OCI-LY1 (cell line): ENCODE measurements around the gene UNC5A.

Experiments used
- H2AFZ ChIP-seq: fragments of 200-600 bp; sonication (generic), shearing (Covaris generic); 2 replicates; pipeline ENCODE4 v1.6.0; 2014; ENCODE audit warnings: antibody characterized with exemption, mild to moderate bottlenecking, low read length
- H3F3A ChIP-seq: fragments of 200-600 bp; sonication (generic), shearing (Covaris generic); 2 replicates; pipeline ENCODE4 v1.6.0; 2014; ENCODE audit warnings: mild to moderate bottlenecking, antibody characterized with exemption, low read length, moderate library complexity; ENCODE audit not compliant: insufficient read depth
- H3K27ac ChIP-seq: fragments of 200-600 bp; sonication (generic); 2 replicates; pipeline ENCODE4 v1.5.1; 2014; ENCODE audit warnings: low read length, mixed run types, mild to moderate bottlenecking, low read depth; ENCODE audit not compliant: poor library complexity, severe bottlenecking
- H3K27me3 ChIP-seq: fragments of 200-600 bp; sonication (generic); 2 replicates; pipeline ENCODE4 v1.6.0; 2014; ENCODE audit warnings: antibody characterized with exemption, mild to moderate bottlenecking, low read length, moderate library complexity; ENCODE audit not compliant: insufficient read depth
- H3K36me3 ChIP-seq: fragments of 200-600 bp; sonication (generic); 2 replicates; pipeline ENCODE4 v1.6.1; 2014; ENCODE audit warnings: mild to moderate bottlenecking, antibody characterized with exemption, low read length, moderate library complexity, mixed read lengths; ENCODE audit not compliant: insufficient read depth
- H3K4me1 ChIP-seq: fragments of 200-600 bp; sonication (generic); 2 replicates; pipeline ENCODE4 v1.5.1; 2014; ENCODE audit warnings: mild to moderate bottlenecking, low read length, moderate library complexity; ENCODE audit not compliant: insufficient read depth, severe bottlenecking
- H3K4me2 ChIP-seq: fragments of 200-600 bp; sonication (generic), shearing (Covaris generic); 2 replicates; pipeline ENCODE4 v1.6.1; 2014; ENCODE audit warnings: low read length
- H3K4me3 ChIP-seq: fragments of 200-600 bp; sonication (generic); 2 replicates; pipeline ENCODE4 v1.5.1; 2014; ENCODE audit warnings: low read length, low read depth, mild to moderate bottlenecking, mixed read lengths; ENCODE audit not compliant: poor library complexity, severe bottlenecking
- H3K79me2 ChIP-seq: fragments of 200-600 bp; shearing (Covaris generic); 2 replicates; pipeline ENCODE4 v1.6.1; 2016; ENCODE audit warnings: mixed run types, low read length, mixed read lengths; ENCODE audit not compliant: insufficient read depth
- H3K9ac ChIP-seq: fragments of 200-600 bp; sonication (generic), shearing (Covaris generic); 2 replicates; pipeline ENCODE4 v1.6.1; 2014; ENCODE audit warnings: mild to moderate bottlenecking, low read length, mixed read lengths
- H3K9me2 ChIP-seq: fragments of 200-600 bp; sonication (generic), shearing (Covaris generic); 2 replicates; pipeline ENCODE4 v1.6.1; 2014; ENCODE audit warnings: low read depth, mild to moderate bottlenecking, low read length, mixed read lengths
- H3K9me3 ChIP-seq: fragments of 200-600 bp; shearing (Covaris generic); 2 replicates; pipeline ENCODE4 v1.6.1; 2014; ENCODE audit warnings: low read length, mixed read lengths
- H4K20me1 ChIP-seq: fragments of 200-600 bp; sonication (generic), shearing (Covaris generic); 2 replicates; pipeline ENCODE4 v1.6.0; 2016; ENCODE audit warnings: mild to moderate bottlenecking, low read length; ENCODE audit not compliant: insufficient read depth
- EZH2 ChIP-seq: fragments of 200-600 bp; sonication (generic), shearing (Covaris generic); IDR thresholded peaks from 2 replicates; pipeline ENCODE4 v1.8.0; 2017; ENCODE audit warnings: borderline replicate concordance, mixed run types, mild to moderate bottlenecking, antibody characterized with exemption, low read length, moderate library complexity, mixed read lengths
- TF ChIP-seq, protein P1 (sequence below): fragments of 200-600 bp; sonication (generic), shearing (Covaris generic); IDR thresholded peaks from 2 replicates; pipeline ENCODE4 v1.5.1; 2017; ENCODE audit warnings: mild to moderate bottlenecking, antibody characterized with exemption, low read length, moderate library complexity, mixed read lengths

UNC5A gene

DNA sequence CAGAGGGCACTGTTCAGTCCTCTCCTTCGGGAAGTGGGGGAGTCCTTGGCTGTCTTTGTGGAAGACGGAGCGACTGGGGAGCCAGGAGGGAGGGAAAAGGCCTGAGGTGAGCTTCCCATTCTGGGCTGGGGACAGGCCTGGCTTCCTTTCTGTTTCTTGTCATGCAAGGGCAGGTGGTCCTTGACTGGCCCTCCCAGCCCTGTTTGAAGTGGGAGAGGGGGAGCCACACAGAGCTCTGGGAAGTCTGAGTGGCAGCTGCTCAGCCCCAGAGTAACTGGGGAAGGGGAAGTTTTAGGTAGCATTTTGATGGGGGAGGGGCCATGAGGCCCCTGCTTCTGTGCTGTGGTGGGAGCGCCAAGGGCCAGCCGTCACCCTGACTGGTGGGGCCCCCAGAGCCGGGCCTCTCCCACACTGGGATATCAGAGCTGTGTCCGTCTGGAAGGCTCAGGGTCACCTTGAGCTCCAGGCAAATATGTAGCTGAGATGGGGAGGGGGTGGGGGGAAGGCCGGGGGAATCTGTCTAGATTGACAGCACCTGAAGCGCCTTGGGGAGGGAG, 6.5 kb downstream of the UNC5A start:
- Histone ChIP-seq H3K4me3 (no peak overlapping the region), H3K27me3 (0 out of 2 replicates have a peak, but pooled peaks cover 10% of the 10 kb centered on the region), H3K27ac (no peak overlapping the region)

DNA sequence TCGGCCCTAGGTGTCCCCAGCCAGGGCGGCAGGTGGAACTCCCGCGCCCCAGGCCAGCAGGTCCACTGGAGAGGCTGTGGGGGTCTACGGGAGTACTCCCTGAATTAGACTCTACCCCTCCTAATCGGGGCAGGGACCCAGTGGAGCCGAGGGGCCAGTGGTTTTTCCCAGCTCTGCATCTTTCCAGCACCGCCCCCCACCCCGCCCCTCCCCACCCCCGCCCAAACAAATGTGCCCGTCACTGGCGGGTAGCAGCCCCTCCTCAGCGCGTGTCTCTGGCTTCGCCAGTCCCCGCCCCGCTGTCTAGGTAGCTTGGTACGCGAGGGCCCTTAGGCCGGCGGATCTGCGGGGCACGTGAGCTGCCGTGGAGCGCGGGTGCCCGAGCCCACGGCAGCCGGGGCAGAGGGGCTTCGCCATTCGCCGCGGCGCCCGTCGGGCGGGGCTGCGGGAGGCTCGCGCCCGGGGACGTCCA, 7.0 kb downstream of the UNC5A start:
- H3K9me3 ChIP-seq, result no peaks in the 10 kb centered on the region
- no peak overlapping the region for H3K9ac ChIP-seq
- peak overlapping the region; percentile 50 for H3K4me2 ChIP-seq
- no peak overlapping the region for H2AFZ ChIP-seq
- no peaks in the 10 kb centered on the region for H3K36me3 ChIP-seq
- H3K9me2 ChIP-seq, result no peaks in the 10 kb centered on the region
- TF ChIP-seq, protein P1, sequence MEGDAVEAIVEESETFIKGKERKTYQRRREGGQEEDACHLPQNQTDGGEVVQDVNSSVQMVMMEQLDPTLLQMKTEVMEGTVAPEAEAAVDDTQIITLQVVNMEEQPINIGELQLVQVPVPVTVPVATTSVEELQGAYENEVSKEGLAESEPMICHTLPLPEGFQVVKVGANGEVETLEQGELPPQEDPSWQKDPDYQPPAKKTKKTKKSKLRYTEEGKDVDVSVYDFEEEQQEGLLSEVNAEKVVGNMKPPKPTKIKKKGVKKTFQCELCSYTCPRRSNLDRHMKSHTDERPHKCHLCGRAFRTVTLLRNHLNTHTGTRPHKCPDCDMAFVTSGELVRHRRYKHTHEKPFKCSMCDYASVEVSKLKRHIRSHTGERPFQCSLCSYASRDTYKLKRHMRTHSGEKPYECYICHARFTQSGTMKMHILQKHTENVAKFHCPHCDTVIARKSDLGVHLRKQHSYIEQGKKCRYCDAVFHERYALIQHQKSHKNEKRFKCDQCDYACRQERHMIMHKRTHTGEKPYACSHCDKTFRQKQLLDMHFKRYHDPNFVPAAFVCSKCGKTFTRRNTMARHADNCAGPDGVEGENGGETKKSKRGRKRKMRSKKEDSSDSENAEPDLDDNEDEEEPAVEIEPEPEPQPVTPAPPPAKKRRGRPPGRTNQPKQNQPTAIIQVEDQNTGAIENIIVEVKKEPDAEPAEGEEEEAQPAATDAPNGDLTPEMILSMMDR, result no peak
- no peak for TF ChIP-seq EZH2
- 0 out of 2 replicates have a peak, but pooled peaks cover 10% of the 10 kb centered on the region for H3K27me3 ChIP-seq
- no peaks in the 10 kb centered on the region for H3F3A ChIP-seq
- H3K4me1 ChIP-seq, result peaks cover 4% of the 10 kb centered on the region
- H3K79me2 ChIP-seq, result no peaks in the 10 kb centered on the region
- H3K27ac ChIP-seq, result no peak overlapping the region
- H3K4me3 ChIP-seq, result peak overlapping the region; percentile 42
- no peaks in the 10 kb centered on the region for H4K20me1 ChIP-seq

More for the DNA sequence above, 6.5 kb downstream of the UNC5A start:
- Histone ChIP-seq H4K20me1 (no peaks in the 10 kb centered on the region), H2AFZ (no peak overlapping the region), H3K36me3 (no peaks in the 10 kb centered on the region), H3F3A (no peaks in the 10 kb centered on the region), H3K9me2 (no peaks in the 10 kb centered on the region), H3K9ac (no peak overlapping the region), H3K9me3 (no peaks in the 10 kb centered on the region), H3K4me1 (peaks cover 4% of the 10 kb centered on the region), H3K4me2 (no peak overlapping the region), H3K79me2 (no peaks in the 10 kb centered on the region)
- TF ChIP-seq, protein P1, result no peak
- no peak for TF ChIP-seq EZH2

DNA sequence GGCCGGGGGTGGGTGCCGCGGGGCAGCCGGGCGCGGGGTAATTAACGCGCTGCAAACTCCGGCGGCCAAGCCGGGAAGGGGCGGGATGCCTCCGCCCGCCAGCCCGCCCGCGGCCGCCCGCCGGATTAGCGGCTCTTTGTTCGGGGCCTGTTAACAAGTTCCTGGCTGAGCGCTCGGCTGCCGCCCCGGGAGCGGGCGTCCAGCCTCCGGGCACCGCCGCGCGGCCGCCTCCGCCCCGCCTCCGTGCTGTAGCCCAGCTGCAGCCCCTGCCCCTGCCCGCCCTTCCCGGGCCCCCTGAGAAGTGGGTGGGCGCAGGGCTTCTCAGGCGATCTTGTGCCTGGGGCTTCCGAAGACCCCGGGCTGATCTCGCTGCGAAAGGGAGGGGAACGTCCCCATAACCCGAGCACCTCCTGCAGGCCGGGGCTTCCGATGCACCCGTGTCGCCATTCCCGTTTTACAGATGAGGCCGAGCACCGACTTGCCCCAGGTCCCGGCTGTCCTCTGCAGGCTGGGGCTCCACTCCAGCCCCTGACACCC, 7.5 kb downstream of the UNC5A start:
- Histone ChIP-seq H3K9me2 (no peaks in the 10 kb centered on the region), H3K4me3 (peak overlapping the region; percentile 42)
- TF ChIP-seq EZH2, result no peak
- TF ChIP-seq, protein P1, result peak; percentile 34; the same call in 1 of the 2 replicates

More for the DNA sequence above, 7.5 kb downstream of the UNC5A start:
- Histone ChIP-seq H3K36me3 (no peaks in the 10 kb centered on the region), H3K27ac (no peak overlapping the region), H3K4me1 (peaks cover 4% of the 10 kb centered on the region), H3K9me3 (no peaks in the 10 kb centered on the region), H3K79me2 (no peaks in the 10 kb centered on the region), H3K9ac (no peak overlapping the region; the same call in 1 of the 2 replicates), H3F3A (no peaks in the 10 kb centered on the region), H2AFZ (no peak overlapping the region), H3K27me3 (peaks cover 10% of the 10 kb centered on the region; the same call in 1 of the 2 replicates), H3K4me2 (peak overlapping the region; percentile 50), H4K20me1 (no peaks in the 10 kb centered on the region)
